ENCODE data around the gene CHST8. TPM values are rescaled to one million over a fixed set of nuclear protein-coding genes. Genes with fewer than 3 reads are reported as not detected.

The CHST8 gene
- polyA plus RNA-seq, 1 of the 3 experiments (the other 2 are of a cell fraction) = 0.05 TPM

DNA sequence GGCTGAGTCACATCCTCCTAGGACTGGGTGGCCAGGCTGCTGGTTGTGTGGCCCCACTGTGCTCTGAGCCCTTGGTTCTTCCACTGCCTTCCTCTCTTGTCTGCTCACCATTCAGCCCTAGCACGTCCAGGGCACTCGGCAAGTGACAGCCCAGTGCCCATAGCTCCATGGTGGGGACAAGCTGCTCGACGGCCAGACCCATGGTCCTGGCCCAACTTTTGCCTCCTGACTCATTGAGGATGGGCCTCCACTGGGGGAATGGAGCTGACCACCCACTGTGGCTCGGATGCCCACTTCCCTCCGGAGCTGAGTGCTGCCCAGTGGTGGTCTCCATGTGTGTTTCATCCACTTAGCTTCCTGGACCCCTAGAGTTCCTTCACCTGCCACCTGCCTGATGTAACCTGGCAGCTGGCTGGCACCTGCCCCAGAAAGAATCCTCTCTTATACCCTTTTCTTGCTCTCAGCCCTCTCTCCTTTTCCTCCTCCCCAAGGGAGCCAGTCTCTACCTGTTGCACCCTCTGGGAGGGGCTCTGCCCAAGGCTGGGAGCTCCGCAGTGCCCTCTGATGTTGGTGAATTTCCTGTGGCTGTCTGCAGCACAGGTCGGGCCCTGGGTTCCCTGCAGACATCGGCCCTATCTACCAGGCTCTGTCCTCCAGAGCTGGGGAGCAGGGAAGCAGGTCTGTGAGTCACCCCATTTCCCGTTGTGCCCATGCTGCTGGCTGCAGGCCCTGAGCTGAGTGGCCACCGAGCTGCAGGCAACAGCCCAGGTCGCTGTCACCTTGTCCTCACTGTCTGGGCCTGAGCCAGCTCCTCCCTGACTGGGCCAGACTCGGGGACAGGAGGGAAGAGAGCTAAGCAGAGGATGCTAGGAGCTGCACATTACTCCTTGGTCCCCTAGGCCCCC, 7.4 kb downstream of the CHST8 start (continued):
- TF ChIP-seq, protein P1, sequence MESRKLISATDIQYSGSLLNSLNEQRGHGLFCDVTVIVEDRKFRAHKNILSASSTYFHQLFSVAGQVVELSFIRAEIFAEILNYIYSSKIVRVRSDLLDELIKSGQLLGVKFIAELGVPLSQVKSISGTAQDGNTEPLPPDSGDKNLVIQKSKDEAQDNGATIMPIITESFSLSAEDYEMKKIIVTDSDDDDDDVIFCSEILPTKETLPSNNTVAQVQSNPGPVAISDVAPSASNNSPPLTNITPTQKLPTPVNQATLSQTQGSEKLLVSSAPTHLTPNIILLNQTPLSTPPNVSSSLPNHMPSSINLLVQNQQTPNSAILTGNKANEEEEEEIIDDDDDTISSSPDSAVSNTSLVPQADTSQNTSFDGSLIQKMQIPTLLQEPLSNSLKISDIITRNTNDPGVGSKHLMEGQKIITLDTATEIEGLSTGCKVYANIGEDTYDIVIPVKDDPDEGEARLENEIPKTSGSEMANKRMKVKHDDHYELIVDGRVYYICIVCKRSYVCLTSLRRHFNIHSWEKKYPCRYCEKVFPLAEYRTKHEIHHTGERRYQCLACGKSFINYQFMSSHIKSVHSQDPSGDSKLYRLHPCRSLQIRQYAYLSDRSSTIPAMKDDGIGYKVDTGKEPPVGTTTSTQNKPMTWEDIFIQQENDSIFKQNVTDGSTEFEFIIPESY (IDR thresholded peaks at IDR 0.05; ENCODE audit: borderline replicate concordance, low read depth) = no peak
- TF ChIP-seq, protein P2, sequence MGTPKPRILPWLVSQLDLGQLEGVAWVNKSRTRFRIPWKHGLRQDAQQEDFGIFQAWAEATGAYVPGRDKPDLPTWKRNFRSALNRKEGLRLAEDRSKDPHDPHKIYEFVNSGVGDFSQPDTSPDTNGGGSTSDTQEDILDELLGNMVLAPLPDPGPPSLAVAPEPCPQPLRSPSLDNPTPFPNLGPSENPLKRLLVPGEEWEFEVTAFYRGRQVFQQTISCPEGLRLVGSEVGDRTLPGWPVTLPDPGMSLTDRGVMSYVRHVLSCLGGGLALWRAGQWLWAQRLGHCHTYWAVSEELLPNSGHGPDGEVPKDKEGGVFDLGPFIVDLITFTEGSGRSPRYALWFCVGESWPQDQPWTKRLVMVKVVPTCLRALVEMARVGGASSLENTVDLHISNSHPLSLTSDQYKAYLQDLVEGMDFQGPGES (IDR thresholded peaks at IDR 0.05; ENCODE audit: low read depth, low read length) = no peak
- TF ChIP-seq, protein P3, sequence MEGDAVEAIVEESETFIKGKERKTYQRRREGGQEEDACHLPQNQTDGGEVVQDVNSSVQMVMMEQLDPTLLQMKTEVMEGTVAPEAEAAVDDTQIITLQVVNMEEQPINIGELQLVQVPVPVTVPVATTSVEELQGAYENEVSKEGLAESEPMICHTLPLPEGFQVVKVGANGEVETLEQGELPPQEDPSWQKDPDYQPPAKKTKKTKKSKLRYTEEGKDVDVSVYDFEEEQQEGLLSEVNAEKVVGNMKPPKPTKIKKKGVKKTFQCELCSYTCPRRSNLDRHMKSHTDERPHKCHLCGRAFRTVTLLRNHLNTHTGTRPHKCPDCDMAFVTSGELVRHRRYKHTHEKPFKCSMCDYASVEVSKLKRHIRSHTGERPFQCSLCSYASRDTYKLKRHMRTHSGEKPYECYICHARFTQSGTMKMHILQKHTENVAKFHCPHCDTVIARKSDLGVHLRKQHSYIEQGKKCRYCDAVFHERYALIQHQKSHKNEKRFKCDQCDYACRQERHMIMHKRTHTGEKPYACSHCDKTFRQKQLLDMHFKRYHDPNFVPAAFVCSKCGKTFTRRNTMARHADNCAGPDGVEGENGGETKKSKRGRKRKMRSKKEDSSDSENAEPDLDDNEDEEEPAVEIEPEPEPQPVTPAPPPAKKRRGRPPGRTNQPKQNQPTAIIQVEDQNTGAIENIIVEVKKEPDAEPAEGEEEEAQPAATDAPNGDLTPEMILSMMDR (IDR thresholded peaks at IDR 0.05) = no peak

DNA sequence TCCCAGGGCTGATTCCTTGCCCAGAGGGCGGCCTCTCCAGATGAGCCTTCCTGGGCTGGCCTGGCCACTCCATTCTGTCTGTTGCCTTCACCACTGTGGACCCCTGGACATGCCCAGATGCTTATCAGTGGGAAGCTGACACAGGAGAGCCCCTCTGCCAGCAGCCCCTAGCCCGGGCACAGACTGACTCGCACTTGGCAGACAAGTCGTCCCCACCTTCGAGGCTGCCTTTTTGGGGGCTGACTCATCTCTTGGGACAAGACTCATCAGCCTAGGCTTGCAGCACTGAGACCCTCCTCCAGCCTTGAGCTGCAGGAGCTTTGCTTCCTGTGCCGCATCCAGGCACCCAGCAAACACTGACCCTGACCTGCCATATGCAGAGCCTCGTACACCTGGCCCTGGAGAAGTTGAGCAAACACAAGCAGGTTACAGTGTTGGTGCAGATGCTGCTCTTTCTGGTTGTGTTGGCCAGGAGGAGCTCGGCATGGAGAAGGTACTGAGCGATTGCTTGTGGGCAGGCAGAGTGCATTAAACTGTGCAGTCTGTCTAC, 8.1 kb downstream of the CHST8 start:
- Histone ChIP-seq H3K36me3 (replicated peaks in 1 of 2; ENCODE audit: control insufficient read depth in 1 of 2, insufficient read depth in 2 of 2, low read length in 1 of 2) (no peaks in the 10 kb centered on the region), H3K4me1 (ENCODE audit: control insufficient read depth in 1 of 2, insufficient read depth in 2 of 2, low read depth in 1 of 2, low read length in 1 of 2) (peaks cover 0 to 10% of the 10 kb centered on the region in 2 experiments; a peak in 1 of 4 replicates), H3K27ac (ENCODE audit: low read depth in 2 of 2, low read length in 1 of 2) (no peak overlapping the region), H3K9me3 (no peaks in the 10 kb centered on the region), H2AFZ (ENCODE audit: low read depth) (no peak overlapping the region), H3K9me2 (no peaks in the 10 kb centered on the region), H4K20me1 (ENCODE audit: insufficient read depth) (no peaks in the 10 kb centered on the region), H3K27me3 (ENCODE audit: insufficient read depth) (no peaks in the 10 kb centered on the region; the same call in 1 of the 2 replicates), H3K4me2 (no peak overlapping the region), H3F3A (replicated peaks; ENCODE audit: insufficient read depth) (no peaks in the 10 kb centered on the region), H3K9ac (no peak overlapping the region), H3K4me3 (ENCODE audit: low read depth in 2 of 2, low read length in 1 of 2) (no peak overlapping the region), H3K79me2 (ENCODE audit: insufficient read depth) (no peaks in the 10 kb centered on the region)
- ChIA-PET POLR2A (no interaction called here), CTCF (interaction anchor here (1.1 to 1.8 kb wide), 6 partner anchors 9 to 214 kb away, joined by 3 to 6 read pairs (median 4); no protein-coding TSS in a partner anchor)
- no peak for DNase-seq
- WGBS (ENCODE audit: low lambda C conversion rate) = 58% methylated on average over 5 of the region's 9 CpGs
- no peak for TF ChIP-seq TEAD4 (IDR thresholded peaks at IDR 0.05; ENCODE audit: borderline replicate concordance, insufficient read depth)
- TF ChIP-seq POLR2AphosphoS5 (IDR thresholded peaks at IDR 0.05; ENCODE audit: low read depth, low read length) = no peak
- no peak for TF ChIP-seq GATA2 (CRISPR knock-in tag; IDR thresholded peaks at IDR 0.05)
- TF ChIP-seq RAD21 (IDR thresholded peaks at IDR 0.05; ENCODE audit: low read length) = no peak
- TF ChIP-seq RFX5 (IDR thresholded peaks at IDR 0.05; ENCODE audit: low read length) = no peak
- no peak for TF ChIP-seq FOSL2 (IDR thresholded peaks at IDR 0.05; ENCODE audit: borderline replicate concordance, low read depth)
- TF ChIP-seq, protein P4, sequence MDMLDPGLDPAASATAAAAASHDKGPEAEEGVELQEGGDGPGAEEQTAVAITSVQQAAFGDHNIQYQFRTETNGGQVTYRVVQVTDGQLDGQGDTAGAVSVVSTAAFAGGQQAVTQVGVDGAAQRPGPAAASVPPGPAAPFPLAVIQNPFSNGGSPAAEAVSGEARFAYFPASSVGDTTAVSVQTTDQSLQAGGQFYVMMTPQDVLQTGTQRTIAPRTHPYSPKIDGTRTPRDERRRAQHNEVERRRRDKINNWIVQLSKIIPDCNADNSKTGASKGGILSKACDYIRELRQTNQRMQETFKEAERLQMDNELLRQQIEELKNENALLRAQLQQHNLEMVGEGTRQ (IDR thresholded peaks at IDR 0.05; ENCODE audit: borderline replicate concordance, low read depth, low read length) = no peak
- TF ChIP-seq, protein P5, sequence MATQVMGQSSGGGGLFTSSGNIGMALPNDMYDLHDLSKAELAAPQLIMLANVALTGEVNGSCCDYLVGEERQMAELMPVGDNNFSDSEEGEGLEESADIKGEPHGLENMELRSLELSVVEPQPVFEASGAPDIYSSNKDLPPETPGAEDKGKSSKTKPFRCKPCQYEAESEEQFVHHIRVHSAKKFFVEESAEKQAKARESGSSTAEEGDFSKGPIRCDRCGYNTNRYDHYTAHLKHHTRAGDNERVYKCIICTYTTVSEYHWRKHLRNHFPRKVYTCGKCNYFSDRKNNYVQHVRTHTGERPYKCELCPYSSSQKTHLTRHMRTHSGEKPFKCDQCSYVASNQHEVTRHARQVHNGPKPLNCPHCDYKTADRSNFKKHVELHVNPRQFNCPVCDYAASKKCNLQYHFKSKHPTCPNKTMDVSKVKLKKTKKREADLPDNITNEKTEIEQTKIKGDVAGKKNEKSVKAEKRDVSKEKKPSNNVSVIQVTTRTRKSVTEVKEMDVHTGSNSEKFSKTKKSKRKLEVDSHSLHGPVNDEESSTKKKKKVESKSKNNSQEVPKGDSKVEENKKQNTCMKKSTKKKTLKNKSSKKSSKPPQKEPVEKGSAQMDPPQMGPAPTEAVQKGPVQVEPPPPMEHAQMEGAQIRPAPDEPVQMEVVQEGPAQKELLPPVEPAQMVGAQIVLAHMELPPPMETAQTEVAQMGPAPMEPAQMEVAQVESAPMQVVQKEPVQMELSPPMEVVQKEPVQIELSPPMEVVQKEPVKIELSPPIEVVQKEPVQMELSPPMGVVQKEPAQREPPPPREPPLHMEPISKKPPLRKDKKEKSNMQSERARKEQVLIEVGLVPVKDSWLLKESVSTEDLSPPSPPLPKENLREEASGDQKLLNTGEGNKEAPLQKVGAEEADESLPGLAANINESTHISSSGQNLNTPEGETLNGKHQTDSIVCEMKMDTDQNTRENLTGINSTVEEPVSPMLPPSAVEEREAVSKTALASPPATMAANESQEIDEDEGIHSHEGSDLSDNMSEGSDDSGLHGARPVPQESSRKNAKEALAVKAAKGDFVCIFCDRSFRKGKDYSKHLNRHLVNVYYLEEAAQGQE (IDR thresholded peaks at IDR 0.05; ENCODE audit: low read depth, low read length) = no peak
- TF ChIP-seq NRF1 (IDR thresholded peaks at IDR 0.05; ENCODE audit: low read depth, low read length) = no peak
- TF ChIP-seq RXRA (IDR thresholded peaks at IDR 0.05; ENCODE audit: borderline replicate concordance, low read depth) = no peak
- no peak for TF ChIP-seq YY1 (IDR thresholded peaks at IDR 0.05; ENCODE audit: low read depth)
- no peak for TF ChIP-seq SMC3 (IDR thresholded peaks at IDR 0.05; ENCODE audit: low read depth, low read length)
- no peak for TF ChIP-seq SIN3A (IDR thresholded peaks at IDR 0.05; ENCODE audit: borderline replicate concordance, low read depth, low read length)
- no peak for TF ChIP-seq MXI1 (IDR thresholded peaks at IDR 0.05; ENCODE audit: low read depth, low read length)
- TF ChIP-seq, protein P6, sequence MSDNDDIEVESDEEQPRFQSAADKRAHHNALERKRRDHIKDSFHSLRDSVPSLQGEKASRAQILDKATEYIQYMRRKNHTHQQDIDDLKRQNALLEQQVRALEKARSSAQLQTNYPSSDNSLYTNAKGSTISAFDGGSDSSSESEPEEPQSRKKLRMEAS (IDR thresholded peaks at IDR 0.05; ENCODE audit: low read depth) = no peak
- TF ChIP-seq NFIC (IDR thresholded peaks at IDR 0.05; ENCODE audit: borderline replicate concordance) = no peak

Data from SK-N-SH (cell line).